H1 (cell line): ENCODE data around the gene SLC39A6. TPM values are rescaled to one million over a fixed set of nuclear protein-coding genes. Genes with fewer than 3 reads are reported as not detected.

Experiments
- CTCF ChIA-PET: fragments of 300-600 bp; sonication (Branson Sonifier 250); formaldehyde crosslinking; loops from one replicate; lab custom pipeline; 2021; ENCODE audit not compliant: partially characterized antibody; lab: Charles Lee
- POLR2A ChIA-PET: fragments of 300-600 bp; sonication (Branson Sonifier 250); formaldehyde crosslinking; loops from one replicate; lab custom pipeline; 2021; ENCODE audit warnings: inconsistent platforms; ENCODE audit not compliant: partially characterized antibody; lab: Charles Lee
- DNase-seq, 2 experiments: peaks; one replicate each; pipeline versions ENCODE4 v3.0.0 to v3.0.0-alpha.2; 2010 to 2022; ENCODE audit warnings: low spot score in 2 of 2, low read depth in 1 of 2, mixed read lengths in 1 of 2
- FAIRE-seq: peaks from 2 replicates; lab custom pipeline; 2011; peaks lifted over from hg19 to GRCh38; lab: Jason Lieb, UNC
- H2AFZ ChIP-seq: 2 replicates; pipeline ENCODE4 v1.8.1; 2012; ENCODE audit warnings: low read length, inconsistent platforms
- H2AK5ac ChIP-seq: 2 replicates; pipeline ENCODE4 v1.6.1; 2013; ENCODE audit warnings: low read depth, low read length
- H2BK120ac ChIP-seq: replicated peaks from 2 replicates; pipeline ENCODE3; 2013; ENCODE audit warnings: low read depth, low read length, inconsistent platforms
- H2BK12ac ChIP-seq: 2 replicates; pipeline ENCODE4 v1.6.1; 2013; ENCODE audit warnings: low read depth, low read length
- H2BK15ac ChIP-seq: 2 replicates; pipeline ENCODE4 v1.6.1; 2013; ENCODE audit warnings: low read length
- H2BK20ac ChIP-seq: 2 replicates; pipeline ENCODE4 v1.6.1; 2013; ENCODE audit warnings: low read length
- H2BK5ac ChIP-seq: 2 replicates; pipeline ENCODE4 v1.6.1; 2013; ENCODE audit warnings: low read depth, low read length
- H3K14ac ChIP-seq: 2 replicates; pipeline ENCODE4 v1.6.1; 2013; ENCODE audit warnings: inconsistent platforms; ENCODE audit not compliant: insufficient read length
- H3K18ac ChIP-seq: 2 replicates; pipeline ENCODE4 v1.6.1; 2013; ENCODE audit warnings: low read length; ENCODE audit errors: extremely low read depth
- H3K23ac ChIP-seq: 2 replicates; pipeline ENCODE4 v1.6.1; 2013; ENCODE audit warnings: inconsistent platforms; ENCODE audit not compliant: insufficient read length
- H3K23me2 ChIP-seq: 2 replicates; pipeline ENCODE4 v1.6.1; 2013; ENCODE audit warnings: low read depth, low read length
- H3K27ac ChIP-seq: 2 replicates; pipeline ENCODE4 v1.6.1; 2011; ENCODE audit warnings: low read depth, low read length, inconsistent platforms
- H3K27me3 ChIP-seq, 4 experiments: replicated peaks in 1 of 4; 1 replicate in 1 of 4; 2 replicates in 3 of 4; pipeline versions ENCODE4 v1.6.1 to v1.8.1; 2011 to 2013; ENCODE audit warnings: low read length in 3 of 4, mild to moderate bottlenecking in 3 of 4, inconsistent platforms in 2 of 4, mixed read lengths in 2 of 4, moderate library complexity in 1 of 4; ENCODE audit not compliant: control insufficient read depth in 3 of 4, insufficient read depth in 3 of 4; ENCODE audit errors: extremely low read depth in 1 of 4
- H3K36me3 ChIP-seq, 4 experiments: 2 replicates each; pipeline versions ENCODE4 v1.6.1 to v1.8.1; 2011 to 2013; ENCODE audit warnings: mild to moderate bottlenecking in 4 of 4, low read length in 3 of 4, moderate library complexity in 2 of 4, control low read depth in 1 of 4, inconsistent platforms in 1 of 4; ENCODE audit not compliant: insufficient read depth in 4 of 4, control insufficient read depth in 2 of 4
- H3K4ac ChIP-seq: replicated peaks from 2 replicates; pipeline ENCODE3; 2013; ENCODE audit warnings: low read length, low read depth, mixed read lengths, inconsistent platforms; ENCODE audit not compliant: insufficient read length
- H3K4me1 ChIP-seq, 4 experiments: replicated peaks in 1 of 4; 1 replicate in 1 of 4; 2 replicates in 3 of 4; pipeline versions ENCODE4 v1.6.1 to v1.8.1; 2011 to 2013; ENCODE audit warnings: low read length in 3 of 4, inconsistent platforms in 2 of 4, mixed read lengths in 1 of 4; ENCODE audit not compliant: insufficient read depth in 4 of 4, control insufficient read depth in 3 of 4
- H3K4me2 ChIP-seq, 2 experiments: 2 replicates each; pipeline versions ENCODE4 v1.6.1 to v1.8.1; 2011 to 2013; ENCODE audit warnings: low read depth in 2 of 2, low read length in 2 of 2, control low read depth in 1 of 2, inconsistent platforms in 1 of 2, mild to moderate bottlenecking in 1 of 2; ENCODE audit not compliant: insufficient read depth in 1 of 2
- H3K4me3 ChIP-seq, 4 experiments: fragments of 200-600, 300-600 bp in 1 of 4; sonication (generic), shearing (Covaris generic), sonication (Bioruptor Twin) in 1 of 4; 2 replicates each; pipeline versions ENCODE4 v1.5.1 to v1.8.1; 2011 to 2016; ENCODE audit warnings: low read length in 4 of 4, low read depth in 3 of 4, control low read depth in 2 of 4, inconsistent platforms in 2 of 4, mild to moderate bottlenecking in 2 of 4, mixed read lengths in 1 of 4, moderate library complexity in 1 of 4; ENCODE audit not compliant: insufficient read depth in 2 of 4; ENCODE audit errors: extremely low read depth in 1 of 4
- H3K56ac ChIP-seq: replicated peaks from 2 replicates; pipeline ENCODE3; 2013; ENCODE audit warnings: low read depth, mild to moderate bottlenecking, mixed read lengths, low read length, inconsistent platforms; ENCODE audit not compliant: insufficient read length
- H3K79me1 ChIP-seq: 2 replicates; pipeline ENCODE4 v1.6.1; 2013; ENCODE audit warnings: low read depth, low read length, control low read depth
- H3K79me2 ChIP-seq, 2 experiments: 2 replicates each; pipeline versions ENCODE4 v1.6.1 to v1.8.1; 2012 to 2013; ENCODE audit warnings: low read length in 2 of 2, mild to moderate bottlenecking in 2 of 2, inconsistent platforms in 1 of 2; ENCODE audit not compliant: insufficient read depth in 2 of 2, control insufficient read depth in 1 of 2
- H3K9ac ChIP-seq, 4 experiments: replicated peaks in 1 of 4; 1 replicate in 1 of 4; 2 replicates in 3 of 4; pipeline versions ENCODE4 v1.6.1 to v1.8.1; 2011 to 2013; ENCODE audit warnings: low read depth in 3 of 4, low read length in 3 of 4, control low read depth in 2 of 4, mild to moderate bottlenecking in 2 of 4, moderate library complexity in 2 of 4, inconsistent platforms in 1 of 4; ENCODE audit errors: extremely low read depth in 1 of 4
- H3K9me3 ChIP-seq, 2 experiments: 2 replicates each; pipeline versions ENCODE4 v1.6.1 to v1.8.1; 2012 to 2013; ENCODE audit warnings: mild to moderate bottlenecking in 2 of 2, moderate library complexity in 2 of 2, control low read depth in 1 of 2, inconsistent platforms in 1 of 2, low read depth in 1 of 2, low read length in 1 of 2, mixed read lengths in 1 of 2; ENCODE audit not compliant: insufficient read depth in 2 of 2
- H4K20me1 ChIP-seq, 2 experiments: replicated peaks in 1 of 2; 2 replicates each; pipeline versions ENCODE3 to v1.8.1; 2011 to 2013; ENCODE audit warnings: inconsistent platforms in 2 of 2, low read length in 2 of 2, mild to moderate bottlenecking in 1 of 2; ENCODE audit not compliant: insufficient read depth in 2 of 2, control insufficient read depth in 1 of 2
- H4K5ac ChIP-seq: 2 replicates; pipeline ENCODE4 v1.6.1; 2013; ENCODE audit warnings: low read length, low read depth, mixed read lengths, inconsistent platforms; ENCODE audit not compliant: insufficient read length
- H4K8ac ChIP-seq: 2 replicates; pipeline ENCODE4 v1.8.0; 2013; ENCODE audit warnings: mild to moderate bottlenecking, moderate library complexity, low read length, inconsistent platforms; ENCODE audit not compliant: insufficient read depth; ENCODE audit errors: extremely low read depth
- H4K91ac ChIP-seq: replicated peaks from 2 replicates; pipeline ENCODE3; 2013; ENCODE audit warnings: low read length, mixed read lengths, inconsistent platforms; ENCODE audit not compliant: insufficient read length
- ATF2 ChIP-seq: IDR thresholded peaks from 2 replicates; pipeline ENCODE4 v1.6.1; 2012; ENCODE audit warnings: low read length, inconsistent platforms
- JUN ChIP-seq: IDR thresholded peaks from 2 replicates; pipeline ENCODE4 v1.6.1; 2011; ENCODE audit warnings: low read depth, mild to moderate bottlenecking, improper control_type of control experiment, low read length
- KDM1A ChIP-seq: fragments of 200-600, 300-600 bp; sonication (generic); IDR thresholded peaks from 2 replicates; pipeline ENCODE4 v1.7.1; 2016; ENCODE audit warnings: mild to moderate bottlenecking, low read length, borderline replicate concordance
- RNF2 ChIP-seq: fragments of 200-900, 300-1000 bp; sonication (generic); IDR thresholded peaks from 2 replicates; pipeline ENCODE4 v1.7.1; 2016; ENCODE audit warnings: borderline replicate concordance, low read depth, mild to moderate bottlenecking, antibody characterized with exemption, low read length; ENCODE audit not compliant: poor library complexity, severe bottlenecking; ENCODE audit errors: missing control alignments
- SAP30 ChIP-seq: fragments of 300-600 bp; sonication (generic); IDR thresholded peaks from 2 replicates; pipeline ENCODE4 v1.7.1; 2012; ENCODE audit warnings: low read length, moderate library complexity, mild to moderate bottlenecking, inconsistent platforms; ENCODE audit not compliant: insufficient read depth, insufficient replicate concordance
- WGBS, 2 experiments: shearing (Covaris generic) in 1 of 2; methylation state at CpG; one replicate each; pipeline versions ENCODE4 v1.1.6 to v1.1.7; 2013 to 2015; ENCODE audit warnings: low lambda C conversion rate in 2 of 2, mixed read lengths in 2 of 2, inconsistent platforms in 1 of 2, low coverage in 1 of 2, missing lambda C conversion rate in 1 of 2; ENCODE audit not compliant: insufficient replicate concordance in 2 of 2, insufficient coverage in 1 of 2, insufficient read length in 1 of 2; ENCODE audit errors: extremely low coverage in 1 of 2, missing lambda C conversion rate in 1 of 2; 5-methylcytosine and 5-hydroxymethylcytosine counted together
- polyA plus RNA-seq, 7 experiments: library from polyadenylated mRNA; depleted of rRNA in 3 of 7; stranded (reverse) in 5 of 7; unstranded in 2 of 7; fragments of >200 nt in 5 of 7; fragments of 200-250 nt in 2 of 7; gene quantifications; 1 replicate in 5 of 7; 2 replicates in 1 of 7; 4 replicates in 1 of 7; pipeline versions ENCODE4 v1.2.1 to v1.2.3, GENCODE V29; 2011 to 2013; ENCODE audit warnings: missing spikeins in 2 of 7, mixed read lengths in 2 of 7
- total RNA-seq: library from RNA; stranded (reverse); fragmentation: NEBNext Ultra II Directional; extraction: Animal tissue kit (Norgen Biotek cat#: 25700); gene quantifications from 2 replicates; pipeline ENCODE4 v1.2.1, GENCODE V29; 2021

The SLC39A6 gene
- total and polyA plus RNA-seq, 2 of the 8 experiments (the other 6 are each of a cell fraction or from before 2014, with no cell fraction given): 36.8 to 55.4 TPM

- H3K79me1 ChIP-seq: no peaks in the 10 kb centered on the region
- no peak overlapping the region for H4K91ac ChIP-seq
- no peak overlapping the region for H2BK12ac ChIP-seq
- no peak overlapping the region for H2AFZ ChIP-seq
- no peak overlapping the region for H2BK5ac ChIP-seq
- no peak for DNase-seq
- no peak overlapping the region for H3K14ac ChIP-seq
- H3K4me1 ChIP-seq: no peaks in the 10 kb centered on the region
- H4K20me1 ChIP-seq: no peaks in the 10 kb centered on the region
- no peak overlapping the region for H3K56ac ChIP-seq
- ChIA-PET POLR2A (no interaction called here), CTCF (interaction anchor here (0.6 to 1.3 kb wide), 2 partner anchors 12 to 53 kb away, joined by 3 to 4 read pairs; no protein-coding TSS in a partner anchor)
- H4K5ac ChIP-seq: no peak overlapping the region
- TF ChIP-seq ATF2 (no peak), SAP30 (no peak), JUN (no peak), RNF2 (no peak), KDM1A (no peak)
- H3K27me3 ChIP-seq: no peaks in the 10 kb centered on the region
- FAIRE-seq: no peak
- no peak overlapping the region for H3K23ac ChIP-seq
- no peak overlapping the region for H2AK5ac ChIP-seq
- H3K9ac ChIP-seq: no peak overlapping the region
- H4K8ac ChIP-seq: no peak overlapping the region
- peaks cover 0 to 8% of the 10 kb centered on the region in 2 experiments; a peak in 1 of 4 replicates for H3K9me3 ChIP-seq
- no peak overlapping the region for H3K27ac ChIP-seq
- H2BK120ac ChIP-seq: no peak overlapping the region
- no peaks in the 10 kb centered on the region for H3K79me2 ChIP-seq
- WGBS, 2 experiments: 98% methylated on average over 2 of the region's 2 CpGs; no CpG with 5 or more reads in 1 of the 2 experiments
- H2BK20ac ChIP-seq: no peak overlapping the region
- no peak overlapping the region for H3K18ac ChIP-seq
- H3K4ac ChIP-seq: no peak overlapping the region
- H2BK15ac ChIP-seq: no peak overlapping the region
- H3K4me2 ChIP-seq: no peak overlapping the region
- H3K23me2 ChIP-seq: no peaks in the 10 kb centered on the region
- no peaks in the 10 kb centered on the region for H3K36me3 ChIP-seq
- no peak overlapping the region for H3K4me3 ChIP-seq
These were observed 45.4 kb downstream of the SLC39A6 start for GRCh38 chr18:36083729-36084128.
